EH (cell line): ENCODE results near the gene PLXNB2.
A peak's percentile ranks its signal among the peaks of the same experiment; 100 is the strongest.

Source experiments
- DNase-seq: peaks from one replicate; pipeline ENCODE4 v3.0.0-alpha.2; 2015; ENCODE audit warnings: low read depth

PLXNB2 gene

DNA sequence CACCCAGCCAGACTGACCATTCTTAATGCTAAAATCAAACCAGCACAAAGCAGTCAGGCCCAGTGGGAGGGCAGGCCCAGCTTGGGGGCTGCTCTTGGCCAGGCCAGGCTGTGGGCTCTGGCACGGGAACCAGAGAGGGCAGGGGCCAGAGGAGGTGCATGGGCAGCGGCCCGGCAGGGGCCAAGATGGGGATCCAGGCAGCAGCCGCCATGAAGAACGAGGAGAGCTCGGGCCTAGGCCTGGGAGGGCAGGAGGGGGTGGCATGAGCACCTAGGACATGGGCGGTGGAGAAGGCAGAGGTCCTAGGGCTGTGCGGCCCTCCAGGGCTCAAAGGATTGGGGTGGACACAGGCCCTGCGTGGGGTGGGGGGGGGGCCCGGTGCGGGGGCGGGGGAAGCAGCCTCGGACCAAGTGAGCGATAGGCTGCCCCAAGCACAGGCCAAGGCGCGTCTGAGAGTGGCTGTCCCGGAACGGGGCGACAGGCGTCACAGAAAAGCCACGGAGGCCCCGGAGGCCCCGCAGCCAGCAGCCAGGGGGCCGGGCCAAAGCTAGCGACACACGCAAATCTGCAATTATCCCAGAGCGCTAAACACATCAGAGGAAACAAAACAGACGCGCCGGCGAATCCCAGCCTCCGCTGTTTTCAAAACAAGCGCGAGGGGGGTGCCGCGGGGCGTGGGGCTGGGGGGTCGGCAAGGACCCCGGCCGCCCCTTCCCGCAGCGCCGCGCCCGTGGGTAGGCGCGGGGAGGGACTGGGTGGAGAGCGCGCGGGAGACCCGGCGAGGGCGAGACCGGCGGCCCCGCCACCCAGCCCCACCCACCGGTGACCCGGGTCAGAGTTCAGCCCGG, 8.3 kb downstream of the PLXNB2 start:
- no peak for DNase-seq

DNA sequence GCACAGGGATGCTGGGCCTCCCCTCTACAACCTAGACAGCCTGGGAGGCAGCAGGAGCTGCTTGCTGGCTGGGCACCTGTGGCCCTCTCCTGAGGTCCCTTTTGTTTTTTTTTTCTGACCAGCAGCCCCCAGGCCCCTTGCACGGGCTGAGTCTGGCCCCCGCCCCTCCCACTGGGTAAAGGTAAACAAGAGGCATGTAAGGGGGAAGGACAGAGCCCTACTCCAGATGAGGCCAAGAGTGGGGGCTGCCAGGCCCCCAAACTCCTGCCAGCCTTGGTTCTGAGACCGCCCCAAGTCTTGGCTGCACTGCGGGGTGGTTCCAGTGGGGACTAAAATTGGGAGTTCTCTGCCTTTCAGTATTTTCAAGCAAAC, 9.2 kb downstream of the PLXNB2 start:
- no peak for DNase-seq

DNA sequence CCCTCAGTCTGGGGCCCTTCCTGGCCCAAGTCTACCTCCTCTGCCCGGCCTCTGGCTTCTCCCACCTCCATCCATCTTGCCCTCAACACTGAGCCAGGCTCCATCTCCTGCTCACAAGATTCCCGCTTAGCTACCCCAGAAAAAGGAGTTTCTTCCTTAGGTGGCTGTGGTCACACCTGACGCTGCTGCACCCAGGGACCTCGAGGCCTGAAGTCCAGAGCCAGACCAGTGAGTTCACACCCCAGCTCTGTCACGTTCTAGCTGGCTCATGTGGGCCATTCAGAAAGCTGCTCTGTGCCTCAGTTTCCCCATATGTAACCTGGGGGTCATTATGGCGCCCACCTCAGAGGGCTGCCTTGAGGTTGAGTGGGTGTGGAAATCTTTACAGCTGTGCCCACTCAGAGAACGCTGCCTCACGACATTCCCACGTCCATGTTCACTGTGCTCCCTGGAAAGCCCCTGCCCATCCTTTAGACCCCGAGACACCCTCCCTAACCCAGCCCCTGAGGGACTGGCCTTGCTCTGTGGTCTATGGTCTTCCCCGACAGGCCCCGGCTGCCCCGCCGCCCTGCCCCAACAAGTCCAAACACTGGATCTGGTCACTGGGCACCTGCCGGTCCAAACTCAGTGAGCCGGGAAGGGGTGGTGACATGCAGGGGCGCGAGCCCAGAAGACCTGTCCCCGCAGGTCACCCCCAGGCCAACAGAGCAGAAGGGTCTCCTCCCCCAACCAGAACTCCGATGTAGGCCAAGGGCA, 9.8 kb downstream of the PLXNB2 start:
- no peak for DNase-seq

DNA sequence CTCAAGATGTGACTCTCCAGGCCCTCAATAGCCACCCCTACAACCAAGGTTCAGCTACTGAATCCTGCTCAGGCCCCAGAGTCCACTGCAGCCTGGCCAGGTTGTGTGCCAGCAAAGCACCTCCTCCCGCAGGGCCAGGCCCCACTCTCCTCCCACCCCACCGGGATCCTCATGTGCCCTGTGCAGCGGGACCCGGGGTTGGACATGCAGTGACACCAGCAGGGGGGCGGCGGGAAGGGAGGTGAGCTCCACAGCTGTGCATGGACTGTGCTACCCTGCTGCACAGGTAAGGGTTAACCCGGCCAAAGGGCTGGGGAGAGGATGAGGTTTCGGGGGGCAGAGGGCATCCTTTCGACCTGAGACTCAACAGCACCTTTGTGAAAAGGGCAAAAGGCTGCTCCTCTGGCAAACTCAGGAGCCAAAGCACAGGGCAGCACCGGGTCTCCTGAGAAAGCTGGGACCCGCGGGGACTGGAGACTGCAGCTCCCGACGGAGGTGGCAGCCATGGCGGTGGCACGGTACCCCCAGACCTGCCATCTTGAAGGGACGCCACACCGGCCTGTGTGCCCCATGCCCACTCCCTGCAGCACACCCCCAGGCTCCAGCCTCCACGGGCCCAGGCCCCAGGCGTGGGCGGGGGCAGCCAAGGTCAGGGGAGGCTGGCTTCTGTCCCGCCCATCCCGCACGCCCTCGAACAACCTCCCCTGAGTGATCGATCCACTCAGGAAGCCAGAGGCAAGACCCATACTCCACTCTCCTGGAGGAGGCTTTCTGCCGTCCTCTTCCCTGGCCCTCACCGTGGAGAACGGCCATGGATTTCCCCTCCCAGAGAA, 10.6 kb downstream of the PLXNB2 start:
- DNase-seq: no peak

DNA sequence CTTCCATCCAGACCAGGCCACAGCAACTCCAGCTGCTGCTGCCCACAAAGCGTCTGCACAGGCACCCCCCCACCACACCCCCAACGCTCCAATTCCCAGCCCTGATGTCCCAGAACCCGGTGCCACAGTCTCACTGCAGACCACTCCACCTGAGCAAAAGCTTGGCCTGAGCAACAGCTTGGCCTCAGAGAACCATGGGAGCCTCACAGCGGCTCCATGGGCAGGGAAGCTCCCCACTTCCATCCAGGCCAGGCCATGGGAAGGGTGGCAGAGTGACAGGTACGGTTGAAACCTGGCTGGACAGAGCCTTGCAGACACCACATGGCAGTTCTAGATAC, 13.2 kb downstream of the PLXNB2 start:
- DNase-seq: no peak

DNA sequence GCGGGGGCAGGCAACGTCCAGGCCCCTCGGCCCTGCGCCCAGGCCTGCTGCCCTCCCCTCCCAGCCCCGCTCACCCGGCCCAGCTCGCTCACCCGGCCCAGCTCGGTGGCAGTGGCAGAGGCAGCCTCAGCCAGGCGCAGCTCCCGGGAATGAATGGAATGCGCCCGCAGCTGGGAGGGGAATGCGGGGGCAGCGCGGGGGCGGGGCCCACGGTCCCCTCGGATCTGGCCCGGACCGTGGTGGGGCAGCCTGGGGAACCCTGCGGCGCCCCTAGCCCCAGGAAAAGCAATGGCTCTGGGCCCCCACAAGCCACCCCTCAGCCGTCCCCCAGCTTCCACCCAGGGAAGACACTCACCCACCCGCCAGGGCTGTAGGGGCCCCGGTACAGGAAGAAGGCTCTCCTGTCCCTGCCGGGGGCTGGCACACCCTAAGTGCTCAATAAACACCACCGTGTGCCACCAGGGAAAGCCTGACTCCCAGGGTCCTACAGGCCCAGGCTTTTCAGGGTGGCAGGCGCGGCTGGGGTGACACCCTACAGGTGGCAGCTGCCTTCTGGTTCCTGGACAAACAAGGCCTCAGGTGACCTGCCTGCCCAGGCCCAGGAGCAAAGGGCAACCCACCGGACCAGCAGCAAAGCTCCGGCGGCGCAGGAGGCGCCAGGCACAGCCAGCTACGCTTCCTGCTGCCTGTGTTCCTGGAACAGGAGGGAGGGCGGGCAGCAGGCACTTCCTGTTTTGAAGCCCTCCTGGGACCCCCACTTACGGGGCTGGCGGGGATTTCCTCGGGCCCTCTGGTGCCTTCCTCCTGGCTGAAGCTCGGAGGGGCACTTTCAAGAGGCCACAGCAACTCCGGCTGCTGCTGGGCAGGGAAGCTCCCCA, 13.8 kb downstream of the PLXNB2 start:
- DNase-seq: peak; percentile 92

DNA sequence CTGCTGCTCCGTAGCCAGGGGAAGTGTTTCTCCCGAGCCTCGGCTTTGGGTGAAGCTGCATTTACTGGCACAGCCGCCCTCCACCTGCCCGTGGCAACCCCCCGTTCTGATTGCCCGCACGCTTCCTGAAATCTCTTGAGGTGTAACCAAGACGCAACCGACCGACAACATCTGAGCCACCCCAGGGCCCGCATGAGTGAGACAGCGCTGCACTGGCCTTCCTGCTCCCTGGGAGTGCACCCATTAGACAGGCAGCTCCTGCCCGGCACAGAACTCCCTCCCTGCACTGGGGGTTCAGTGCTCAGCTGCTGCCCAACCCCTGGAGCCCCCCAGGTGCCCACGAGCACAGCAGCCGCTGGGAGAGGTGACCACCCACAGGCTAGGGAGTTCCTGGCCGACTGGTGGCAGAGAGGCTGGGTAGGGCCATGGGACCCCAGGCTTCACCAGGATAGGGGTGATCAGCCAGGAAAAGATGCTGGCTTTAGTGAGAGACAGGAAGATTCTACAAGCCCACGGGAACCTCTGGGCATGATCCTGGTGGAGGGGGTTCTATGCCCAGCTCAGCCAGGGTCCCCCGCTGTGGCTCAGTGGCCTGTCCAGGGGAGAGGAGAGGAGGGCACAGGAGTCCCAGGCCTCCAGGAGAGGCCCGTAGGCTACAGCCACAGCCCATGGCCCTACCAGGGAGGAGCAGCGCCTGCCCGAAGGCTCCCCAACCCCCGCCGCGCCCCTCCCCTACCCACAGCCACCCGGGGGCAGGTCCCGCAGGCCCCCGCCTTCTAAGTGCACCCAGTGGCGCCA, 14.6 kb downstream of the PLXNB2 start:
- no peak for DNase-seq

DNA sequence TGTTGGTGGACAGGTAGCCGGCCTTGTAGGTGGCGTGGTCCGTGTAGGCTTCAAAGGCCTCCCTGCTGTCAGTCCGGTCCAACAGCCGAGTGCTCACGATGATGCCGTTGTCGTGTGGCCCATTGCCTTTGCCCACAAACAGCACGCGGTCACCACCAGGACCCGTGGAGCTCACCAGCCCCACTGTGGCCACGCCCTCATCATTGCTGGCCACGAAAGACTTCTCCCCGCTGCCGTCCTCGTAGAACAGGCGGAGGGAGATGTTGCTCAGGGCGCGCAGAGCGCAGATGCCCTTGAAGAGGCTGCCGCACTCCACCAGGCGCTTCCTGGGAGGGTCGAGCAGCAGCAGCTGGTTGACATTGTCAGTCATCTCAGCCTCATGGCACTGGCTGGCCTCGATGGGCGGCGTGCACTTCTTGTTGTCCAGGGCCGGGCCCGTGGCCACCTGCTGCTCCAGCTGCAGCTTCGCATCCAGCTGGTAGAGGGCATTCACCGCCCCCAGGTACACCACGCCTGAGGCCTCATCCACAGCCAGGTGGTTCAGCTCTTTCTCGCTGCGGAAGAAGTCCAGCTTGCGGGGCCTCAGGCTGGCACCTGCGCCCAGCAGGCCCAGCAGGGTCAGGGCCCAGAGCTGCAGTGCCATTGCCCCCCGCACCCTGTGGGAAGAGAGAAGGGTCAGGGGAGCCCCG, 17.4 kb downstream of the PLXNB2 start:
- DNase-seq: no peak

DNA sequence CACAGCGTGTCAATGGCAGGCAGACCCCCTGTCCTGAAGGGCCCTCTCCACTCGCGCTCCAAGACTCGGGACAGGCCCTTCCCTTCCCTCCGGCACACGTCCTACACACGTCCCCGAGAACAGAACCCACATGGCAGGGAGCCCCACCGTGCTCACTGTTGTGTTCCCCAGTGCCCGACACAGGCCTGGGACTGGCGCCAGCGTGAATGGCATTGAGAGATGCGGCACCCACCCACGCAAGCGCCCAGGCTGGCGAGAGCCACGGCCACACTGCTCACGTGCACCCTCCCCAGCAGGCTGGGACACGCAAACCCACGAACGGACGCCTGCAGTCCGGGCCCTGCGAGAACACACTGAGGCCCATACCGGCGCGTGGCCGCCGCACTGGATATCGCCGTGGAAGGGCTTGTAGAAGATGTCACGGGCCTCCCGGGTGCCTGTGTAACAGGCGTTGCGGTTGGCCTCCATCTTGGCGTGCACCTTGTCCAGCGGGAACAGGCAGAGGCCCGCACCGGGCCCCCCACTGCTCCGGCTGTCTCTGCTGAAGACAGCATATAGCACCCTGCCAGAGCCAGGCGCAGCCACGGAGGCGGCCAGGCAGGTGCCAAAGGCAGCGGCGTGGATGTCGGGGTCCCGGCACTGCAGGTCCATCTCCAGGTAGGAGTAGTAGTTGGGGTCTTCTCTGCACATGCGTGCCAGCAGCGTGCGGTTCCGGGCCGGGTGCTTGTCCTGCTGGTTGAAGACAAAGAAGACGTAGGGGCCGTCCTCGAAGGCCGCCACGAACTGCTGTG, 18.1 kb downstream of the PLXNB2 start:
- no peak for DNase-seq

DNA sequence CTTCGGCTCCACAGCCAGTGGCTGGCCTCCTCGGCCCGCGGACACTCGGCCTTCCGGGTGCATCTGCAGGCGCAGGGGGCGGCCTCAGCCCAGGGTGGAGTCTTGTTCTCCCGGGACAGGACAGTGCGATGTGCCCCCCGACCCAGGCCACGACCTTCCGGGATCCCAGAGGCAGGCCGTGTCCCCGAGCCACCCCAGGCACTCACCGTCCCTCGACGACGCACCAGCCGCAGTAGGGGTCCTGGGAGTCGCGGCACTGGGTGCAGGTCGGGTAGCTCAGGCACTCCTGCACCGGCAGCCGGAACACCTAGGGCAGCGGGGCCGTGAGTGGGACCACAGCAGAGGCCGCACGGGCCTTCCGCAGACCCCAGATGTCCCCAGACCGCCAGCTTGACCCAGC, 19.7 kb downstream of the PLXNB2 start:
- DNase-seq: no peak

DNA sequence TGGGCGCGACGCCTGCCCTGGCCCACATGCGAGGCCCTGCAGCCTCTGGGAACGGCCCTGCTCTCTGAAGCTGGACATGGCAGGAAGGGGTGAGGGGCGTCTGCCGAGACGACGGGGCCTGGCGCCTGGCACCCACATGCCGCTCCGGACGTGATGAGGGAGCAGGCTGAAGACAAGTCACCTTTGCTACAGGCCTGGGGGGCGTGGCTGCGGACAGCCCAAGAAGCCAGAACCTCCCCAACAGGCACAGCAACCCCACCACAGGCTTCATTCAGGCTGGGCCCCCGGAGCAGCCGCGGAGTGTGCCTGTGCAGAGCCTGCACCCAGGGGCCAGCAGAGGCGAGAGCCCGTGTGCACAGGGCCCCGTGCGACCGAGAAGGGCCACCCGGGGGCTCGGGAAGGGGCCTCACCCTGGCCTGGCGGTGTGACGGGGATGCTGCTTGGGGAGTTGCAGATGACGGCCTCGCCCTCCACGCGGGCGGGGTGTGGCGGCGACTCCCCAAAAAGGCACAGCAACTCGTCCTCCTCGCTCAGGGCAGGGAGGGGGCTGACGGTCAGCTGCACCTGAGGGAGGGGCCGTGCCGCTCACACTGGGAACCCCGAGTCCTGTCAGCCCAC, 20.6 kb downstream of the PLXNB2 start:
- no peak for DNase-seq

DNA sequence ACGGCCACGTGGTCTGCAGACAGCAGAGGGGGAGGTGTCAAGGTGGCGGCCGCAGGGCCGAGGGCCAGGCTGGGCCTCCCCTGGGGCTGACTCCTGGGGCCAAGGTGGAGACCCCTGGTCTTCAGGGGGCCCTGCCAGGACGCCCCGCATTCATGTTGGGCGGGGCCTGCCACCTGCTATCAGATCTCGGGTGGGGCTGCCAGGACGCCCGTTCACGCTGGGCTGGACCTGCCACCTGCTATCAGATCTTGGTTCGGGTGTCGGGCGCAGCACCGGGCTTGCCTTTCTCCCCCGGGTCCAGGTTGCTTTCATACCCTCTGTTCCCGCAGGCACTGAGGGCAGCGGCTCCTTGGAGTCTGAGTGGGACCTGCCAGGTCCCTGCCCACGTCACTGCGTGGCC, 21.2 kb downstream of the PLXNB2 start:
- no peak for DNase-seq

DNA sequence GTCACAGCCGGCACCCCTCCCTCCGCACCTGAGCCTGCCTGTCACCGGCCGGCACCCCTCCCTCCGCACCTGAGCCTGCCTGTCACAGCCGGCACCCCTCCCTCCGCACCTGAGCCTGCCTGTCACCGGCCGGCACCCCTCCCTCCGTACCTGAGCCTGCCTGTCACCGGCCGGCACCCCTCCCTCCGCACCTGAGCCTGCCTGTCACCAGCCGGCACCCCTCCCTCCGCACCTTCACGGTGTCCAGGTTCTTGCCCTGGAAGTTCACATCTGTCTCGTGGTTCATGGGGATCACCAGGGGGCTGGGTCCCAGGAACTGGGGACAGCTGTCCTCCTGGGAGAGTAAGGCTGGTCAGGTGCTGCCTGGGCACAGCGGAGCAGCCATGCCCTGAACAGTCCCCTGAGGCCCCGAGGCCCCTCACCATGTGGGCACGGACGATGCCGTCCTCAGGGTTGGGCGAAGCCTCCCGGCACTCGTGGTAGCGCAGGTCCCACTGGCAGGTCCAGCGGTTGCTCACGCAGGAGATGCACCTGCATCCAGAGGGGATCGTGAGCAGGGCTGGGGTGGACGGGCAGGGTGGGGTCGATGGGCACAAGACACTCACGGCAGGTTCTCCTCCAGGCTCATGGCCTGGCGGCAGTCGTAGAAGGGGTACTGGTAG, 21.7 kb downstream of the PLXNB2 start:
- no peak for DNase-seq

DNA sequence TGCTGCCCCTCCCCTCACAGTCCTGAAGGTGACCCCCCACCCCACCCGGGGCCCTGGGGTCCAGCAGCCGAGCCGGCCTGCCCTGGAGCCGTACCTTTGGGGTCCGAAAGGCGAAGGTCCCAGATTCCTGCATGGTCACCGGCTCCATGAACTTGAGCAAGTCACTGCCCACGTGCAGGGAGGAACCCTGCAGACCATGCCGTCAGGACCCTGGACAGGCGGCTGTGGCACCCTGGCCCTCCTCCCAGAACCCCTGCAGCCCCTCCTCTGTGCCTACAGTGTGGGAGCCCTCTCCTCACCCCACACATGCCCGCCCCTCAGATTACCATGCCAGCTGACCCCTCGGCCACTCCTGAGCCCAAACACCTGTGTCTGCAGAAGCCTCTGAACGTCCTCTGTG, 23.0 kb downstream of the PLXNB2 start:
- no peak for DNase-seq

DNA sequence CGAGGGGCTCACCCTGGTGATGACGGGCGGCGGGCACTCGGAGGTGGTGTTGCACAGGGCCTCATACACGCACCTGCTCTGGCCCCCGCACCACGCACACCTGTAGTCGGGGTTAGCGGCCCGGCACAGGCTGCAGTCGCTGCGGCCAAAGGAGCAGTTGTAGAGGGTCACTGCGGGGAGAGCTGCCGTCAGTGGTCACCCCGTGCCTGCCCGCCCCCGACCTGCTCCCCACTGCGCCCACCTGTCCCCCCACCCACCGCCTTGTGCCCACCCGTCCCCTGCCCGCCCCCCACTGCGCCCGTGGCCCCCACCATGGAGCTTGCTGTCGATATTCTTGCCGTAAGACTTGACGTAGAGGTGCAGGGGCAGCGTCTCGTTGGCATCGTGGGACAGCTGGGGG, 23.6 kb downstream of the PLXNB2 start:
- DNase-seq: no peak

DNA sequence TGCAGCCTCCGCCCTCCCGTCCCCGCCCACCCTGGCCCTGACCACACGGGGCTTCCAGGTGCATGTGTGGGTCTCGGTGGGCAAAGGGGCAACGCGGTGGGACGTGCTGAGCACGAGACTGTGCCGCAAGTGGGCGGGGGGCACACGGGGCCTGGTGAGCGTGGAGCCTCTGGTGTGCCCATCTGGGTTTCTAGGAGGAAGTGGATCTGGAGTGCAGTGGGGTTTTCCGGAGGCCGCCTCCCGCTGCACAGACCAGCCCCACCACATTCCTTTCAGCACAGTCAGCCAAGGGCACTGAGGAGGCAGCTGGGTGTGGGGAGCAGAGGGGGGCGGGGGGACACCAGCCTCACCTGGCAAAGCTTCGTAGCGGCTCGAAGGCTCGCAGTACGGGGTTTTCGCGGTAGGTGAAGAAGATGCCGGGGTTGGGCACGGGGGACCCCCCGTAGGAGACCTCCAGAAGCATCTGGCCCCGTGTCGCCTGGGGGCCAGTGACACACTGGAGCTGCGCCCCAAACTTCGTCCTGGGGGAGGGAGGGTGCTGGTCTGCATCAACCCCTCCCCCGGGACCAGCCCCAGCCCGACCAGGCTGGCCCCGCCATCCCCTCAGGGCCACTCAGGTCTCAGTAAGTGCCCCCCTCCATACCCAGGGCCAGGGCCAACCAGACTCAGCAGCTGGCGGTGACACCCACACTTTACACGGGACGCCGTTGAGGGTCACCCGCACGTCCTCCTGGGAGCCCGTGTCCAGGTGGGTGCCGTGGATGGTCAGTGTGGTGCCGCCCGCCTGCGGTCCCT, 24.9 kb downstream of the PLXNB2 start:
- peak; percentile 88 for DNase-seq

DNA sequence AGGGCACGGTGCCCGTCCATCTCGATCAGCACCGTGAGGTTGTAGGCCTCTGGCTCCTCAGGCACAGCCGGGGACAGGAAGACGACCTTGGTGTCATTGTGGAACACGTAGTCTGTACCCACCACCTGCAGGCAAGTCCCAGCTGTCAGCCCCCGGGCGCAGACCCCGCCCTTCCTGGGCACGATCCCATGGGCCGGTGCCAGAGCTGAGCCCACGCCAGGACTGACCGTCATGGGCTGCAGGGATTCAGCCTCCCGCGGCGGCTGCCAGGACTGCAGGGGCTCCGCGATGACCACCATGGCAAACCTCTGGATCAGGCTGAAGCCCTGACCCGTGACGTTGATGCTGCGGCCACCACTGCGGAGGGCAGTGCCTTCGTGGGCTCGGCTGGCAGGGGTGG, 25.5 kb downstream of the PLXNB2 start:
- no peak for DNase-seq

DNA sequence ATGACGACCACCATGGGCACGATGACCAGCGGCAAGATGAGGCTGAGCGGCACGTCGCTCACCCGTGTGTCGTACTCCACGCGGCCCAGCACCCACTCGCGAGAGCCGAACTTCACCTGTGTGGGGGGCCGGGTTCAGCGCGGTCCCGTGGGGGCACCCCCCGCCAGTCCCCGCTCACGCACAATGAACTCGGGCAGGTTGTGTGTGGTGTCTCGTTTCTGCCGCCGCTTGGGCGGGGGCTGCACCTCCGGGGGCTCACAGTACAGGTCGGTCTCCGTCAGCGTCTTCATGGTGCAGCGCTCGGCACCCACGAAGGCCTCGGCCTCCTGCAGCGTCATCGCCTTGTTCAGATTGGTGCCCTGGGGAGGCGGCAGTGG, 26.1 kb downstream of the PLXNB2 start:
- DNase-seq: no peak
